A673 (cell line): ENCODE measurements around the gene EPHB2. TPM values are rescaled to one million over a fixed set of nuclear protein-coding genes. Genes with fewer than 3 reads are reported as not detected.

Source experiments
- BruUV-seq: library from RNA; stranded (reverse); fragments of 400-500 nt; replicated peaks from 2 replicates; lab custom pipeline; 2021; lab: Mats Ljungman, UMichigan
- CTCF ChIA-PET: fragments of 300-600 bp; sonication (Branson Sonifier 250); formaldehyde crosslinking; loops from one replicate; lab custom pipeline; 2022; ENCODE audit warnings: antibody characterized with exemption; lab: Charles Lee
- POLR2A ChIA-PET: fragments of 300-600 bp; sonication (Branson Sonifier 250); formaldehyde crosslinking; loops from one replicate; lab custom pipeline; 2022; ENCODE audit warnings: antibody characterized with exemption; ENCODE audit not compliant: low non-redundant PET; lab: Charles Lee
- DNase-seq: peaks from one replicate; pipeline ENCODE4 v3.0.0-alpha.2; 2015; ENCODE audit warnings: low spot score
- H3K27ac ChIP-seq: fragments of 200-600 bp; sonication (generic); 2 replicates; pipeline ENCODE4 v1.5.1; 2016; ENCODE audit warnings: mixed run types, low read depth, mild to moderate bottlenecking, mixed read lengths, antibody characterized with exemption, low read length; ENCODE audit not compliant: poor library complexity, severe bottlenecking
- H3K27me3 ChIP-seq: fragments of 200-600 bp; sonication (generic); replicated peaks from 2 replicates; pipeline ENCODE4 v1.6.1; 2017; ENCODE audit warnings: mixed run types, low read depth, mild to moderate bottlenecking, mixed read lengths, antibody characterized with exemption, low read length; ENCODE audit not compliant: insufficient read depth, poor library complexity
- H3K36me3 ChIP-seq: fragments of 200-600 bp; sonication (generic); 2 replicates; pipeline ENCODE4 v1.6.1; 2016; ENCODE audit warnings: mixed run types, mild to moderate bottlenecking, mixed read lengths, antibody characterized with exemption, low read length; ENCODE audit not compliant: insufficient read depth, poor library complexity, severe bottlenecking
- H3K4me1 ChIP-seq: fragments of 200-600 bp; sonication (generic); 2 replicates; pipeline ENCODE4 v1.6.1; 2017; ENCODE audit warnings: mixed run types, mild to moderate bottlenecking, mixed read lengths, antibody characterized with exemption, low read length; ENCODE audit not compliant: insufficient read depth, poor library complexity, severe bottlenecking
- H3K4me3 ChIP-seq: fragments of 200-600 bp; sonication (generic); 2 replicates; pipeline ENCODE4 v1.5.1; 2016; ENCODE audit warnings: low read depth, mixed run types, mild to moderate bottlenecking, mixed read lengths, low read length; ENCODE audit not compliant: poor library complexity, severe bottlenecking
- H3K9me3 ChIP-seq: fragments of 200-600 bp; sonication (generic); 2 replicates; pipeline ENCODE4 v1.6.1; 2016; ENCODE audit warnings: mixed run types, low read depth, mild to moderate bottlenecking, mixed read lengths, antibody characterized with exemption, low read length; ENCODE audit not compliant: poor library complexity, severe bottlenecking
- CTCF ChIP-seq: fragments of 300-800, 200-600 bp; sonication (generic); conservative IDR thresholded peaks from 2 replicates; pipeline ENCODE4 v1.5.1; 2017; ENCODE audit warnings: low read depth, mild to moderate bottlenecking, antibody characterized with exemption, low read length, moderate library complexity, mixed read lengths
- EZH2 ChIP-seq: fragments of 200-600 bp; sonication (generic); IDR thresholded peaks from 2 replicates; pipeline ENCODE4 v1.6.1; 2017; ENCODE audit warnings: borderline replicate concordance, low read depth, mild to moderate bottlenecking, mixed read lengths, antibody characterized with exemption, low read length; ENCODE audit not compliant: poor library complexity, severe bottlenecking
- intact Hi-C: fragments of 100-400 bp; cut with micrococcal nuclease; formaldehyde crosslinking; loops from one replicate; pipeline ENCODE4 v1.10.0; 2022; ENCODE audit not compliant: unreplicated experiment
- total RNA-seq: library from RNA; stranded (reverse); gene quantifications from 2 replicates; pipeline ENCODE4 v1.2.3, GENCODE V29; 2021

EPHB2 gene
- total RNA-seq, 1 experiment from 2014 or later, result 10.4 TPM

- no TSS peak for BruUV-seq
- no peaks in the 10 kb centered on the region for H3K36me3 ChIP-seq
- H3K9me3 ChIP-seq, result no peaks in the 10 kb centered on the region
- H3K27me3 ChIP-seq, result no peaks in the 10 kb centered on the region
- no peak for DNase-seq
- no peak overlapping the region for H3K27ac ChIP-seq
- ChIA-PET POLR2A (no interaction called here), CTCF (no interaction called here)
- intact Hi-C loops, result no loop called here
- TF ChIP-seq EZH2, result no peak
- no peak for TF ChIP-seq CTCF
- H3K4me1 ChIP-seq, result no peaks in the 10 kb centered on the region
- no peak overlapping the region for H3K4me3 ChIP-seq
Observed at GRCh38 chr1:22825486-22826189, 115.0 kb downstream of the EPHB2 start.

- ChIA-PET POLR2A (no interaction called here), CTCF (no interaction called here)
- Histone ChIP-seq H3K27me3 (no peaks in the 10 kb centered on the region), H3K36me3 (no peaks in the 10 kb centered on the region), H3K27ac (no peak overlapping the region), H3K9me3 (no peaks in the 10 kb centered on the region), H3K4me1 (no peaks in the 10 kb centered on the region), H3K4me3 (no peak overlapping the region)
- no peak for DNase-seq
- no peak for TF ChIP-seq EZH2
- no peak for TF ChIP-seq CTCF
- no TSS peak for BruUV-seq
- intact Hi-C loops, result no loop called here
Observed at GRCh38 chr1:22826604-22827580, 116.3 kb downstream of the EPHB2 start.

GRCh38 chr1:22827666-22828483, 117.2 kb downstream of the EPHB2 start:
- DNase-seq, result no peak

More at GRCh38 chr1:22827666-22828483, 117.2 kb downstream of the EPHB2 start:
- intact Hi-C loops, result no loop called here
- no peaks in the 10 kb centered on the region for H3K9me3 ChIP-seq
- H3K4me1 ChIP-seq, result no peaks in the 10 kb centered on the region
- H3K36me3 ChIP-seq, result no peaks in the 10 kb centered on the region
- no peaks in the 10 kb centered on the region for H3K27me3 ChIP-seq
- TF ChIP-seq EZH2 (no peak), CTCF (no peak)
- BruUV-seq, result no TSS peak
- no peak overlapping the region for H3K4me3 ChIP-seq
- CTCF ChIA-PET, result no interaction called here
- H3K27ac ChIP-seq, result no peak overlapping the region
- POLR2A ChIA-PET, result no interaction called here
